ENCODE results near the gene IGFBP6.
"Not testable (repeated sequence)": the region's sequence is repeated elsewhere in the genome, so short reads cannot be mapped to it uniquely, and the experiment has no call there.

Gene IGFBP6

GRCh38 chr12:53094394-53094787, 3.1 kb upstream of the IGFBP6 start:
- H3K9me3 Mint-ChIP-seq, result no peaks in the 10 kb centered on the region
- intact Hi-C loops (cut with micrococcal nuclease), result no loop called here
- H3K4me1 Mint-ChIP-seq (ENCODE audit: low read depth), result peaks cover 55% of the 10 kb centered on the region
- H3K27me3 Mint-ChIP-seq, result peaks cover 27% of the 10 kb centered on the region
- H3K27ac Mint-ChIP-seq, result peak overlapping the region; percentile 90
- no peaks in the 10 kb centered on the region for H3K36me3 Mint-ChIP-seq (ENCODE audit: low read depth)
- no peak overlapping the region for H3K4me3 Mint-ChIP-seq

- H3K36me3 Mint-ChIP-seq (ENCODE audit: low read depth); H3K9me3 Mint-ChIP-seq; intact Hi-C loops (cut with micrococcal nuclease); H3K4me3 Mint-ChIP-seq: not testable (repeated sequence)
- Mint-ChIP-seq H3K4me1 (ENCODE audit: low read depth) (peaks cover 55% of the 10 kb centered on the region), H3K27me3 (peaks cover 28% of the 10 kb centered on the region), H3K27ac (peak overlapping the region; percentile 90)
Measured at GRCh38 chr12:53094796-53095595, 2.5 kb upstream of the IGFBP6 start.

- H3K27ac Mint-ChIP-seq; intact Hi-C loops (cut with micrococcal nuclease): not testable (repeated sequence)
Measured at GRCh38 chr12:53095596-53095895, 1.9 kb upstream of the IGFBP6 start.

GRCh38 chr12:53096089-53096741, 1.3 kb upstream of the IGFBP6 start:
- Mint-ChIP-seq H3K4me1 (ENCODE audit: low read depth) (peaks cover 57% of the 10 kb centered on the region), H3K4me3 (no peak overlapping the region), H3K27ac (no peak overlapping the region), H3K9me3 (no peaks in the 10 kb centered on the region), H3K27me3 (peaks cover 28% of the 10 kb centered on the region), H3K36me3 (ENCODE audit: low read depth) (no peaks in the 10 kb centered on the region)
- intact Hi-C loops (cut with micrococcal nuclease), result no loop called here

More at GRCh38 chr12:53095596-53095895, 1.9 kb upstream of the IGFBP6 start:
- H3K27me3 Mint-ChIP-seq, result peaks cover 28% of the 10 kb centered on the region
- H3K9me3 Mint-ChIP-seq; H3K36me3 Mint-ChIP-seq (ENCODE audit: low read depth); H3K4me3 Mint-ChIP-seq: not testable (repeated sequence)
- peaks cover 55% of the 10 kb centered on the region for H3K4me1 Mint-ChIP-seq (ENCODE audit: low read depth)

GRCh38 chr12:53096759-53097158, 708 bp upstream of the IGFBP6 start:
- no peaks in the 10 kb centered on the region for H3K9me3 Mint-ChIP-seq
- no peaks in the 10 kb centered on the region for H3K36me3 Mint-ChIP-seq (ENCODE audit: low read depth)
- peak overlapping the region; percentile 73 for H3K4me3 Mint-ChIP-seq
- H3K4me1 Mint-ChIP-seq (ENCODE audit: low read depth), result peaks cover 61% of the 10 kb centered on the region
- H3K27me3 Mint-ChIP-seq, result peaks cover 28% of the 10 kb centered on the region
- H3K27ac Mint-ChIP-seq, result peak overlapping the region; percentile 29
- intact Hi-C loops (cut with micrococcal nuclease), result no loop called here

GRCh38 chr12:53097207-53097563, 282 bp upstream of the IGFBP6 start:
- intact Hi-C loops (cut with micrococcal nuclease), result no loop called here
- Mint-ChIP-seq H3K4me1 (ENCODE audit: low read depth) (peaks cover 66% of the 10 kb centered on the region), H3K36me3 (ENCODE audit: low read depth) (no peaks in the 10 kb centered on the region), H3K4me3 (peak overlapping the region; percentile 73), H3K9me3 (no peaks in the 10 kb centered on the region), H3K27ac (peak overlapping the region; percentile 29), H3K27me3 (peaks cover 28% of the 10 kb centered on the region)

- peaks cover 71% of the 10 kb centered on the region for H3K4me1 Mint-ChIP-seq (ENCODE audit: low read depth)
Measured at GRCh38 chr12:53098354-53098981, 1.0 kb downstream of the IGFBP6 start.

GRCh38 chr12:53099071-53099882, 1.8 kb downstream of the IGFBP6 start:
- no peak overlapping the region for H3K4me3 Mint-ChIP-seq
- H3K27me3 Mint-ChIP-seq, result peaks cover 28% of the 10 kb centered on the region
- peaks cover 71% of the 10 kb centered on the region for H3K4me1 Mint-ChIP-seq (ENCODE audit: low read depth)
- no peaks in the 10 kb centered on the region for H3K9me3 Mint-ChIP-seq
- H3K27ac Mint-ChIP-seq, result peak overlapping the region; percentile 29
- no peaks in the 10 kb centered on the region for H3K36me3 Mint-ChIP-seq (ENCODE audit: low read depth)
- intact Hi-C loops (cut with micrococcal nuclease), result loop anchor here (1.0 kb wide), 1 partner anchor 33 kb away; no protein-coding TSS in a partner anchor

More at GRCh38 chr12:53098354-53098981, 1.0 kb downstream of the IGFBP6 start:
- intact Hi-C loops (cut with micrococcal nuclease), result no loop called here
- Mint-ChIP-seq H3K27me3 (peaks cover 28% of the 10 kb centered on the region), H3K27ac (peak overlapping the region; percentile 29), H3K36me3 (ENCODE audit: low read depth) (no peaks in the 10 kb centered on the region), H3K4me3 (peak overlapping the region; percentile 73), H3K9me3 (no peaks in the 10 kb centered on the region)

- H3K27me3 Mint-ChIP-seq, result peaks cover 28% of the 10 kb centered on the region
- peak overlapping the region; percentile 82 for H3K27ac Mint-ChIP-seq
- intact Hi-C loops (cut with micrococcal nuclease), result no loop called here
- peaks cover 72% of the 10 kb centered on the region for H3K4me1 Mint-ChIP-seq (ENCODE audit: low read depth)
- H3K9me3 Mint-ChIP-seq, result no peaks in the 10 kb centered on the region
- no peak overlapping the region for H3K4me3 Mint-ChIP-seq
- H3K36me3 Mint-ChIP-seq (ENCODE audit: low read depth), result no peaks in the 10 kb centered on the region
Measured at GRCh38 chr12:53100466-53101151, 3.1 kb downstream of the IGFBP6 start.

- peaks cover 66% of the 10 kb centered on the region for H3K4me1 Mint-ChIP-seq (ENCODE audit: low read depth)
- peaks cover 28% of the 10 kb centered on the region for H3K27me3 Mint-ChIP-seq
- intact Hi-C loops (cut with micrococcal nuclease), result no loop called here
- H3K36me3 Mint-ChIP-seq (ENCODE audit: low read depth), result no peaks in the 10 kb centered on the region
- peak overlapping the region; percentile 82 for H3K27ac Mint-ChIP-seq
- no peaks in the 10 kb centered on the region for H3K9me3 Mint-ChIP-seq
- no peak overlapping the region for H3K4me3 Mint-ChIP-seq
Measured at GRCh38 chr12:53101266-53101665, 3.8 kb downstream of the IGFBP6 start.

GRCh38 chr12:53101931-53102781, 4.7 kb downstream of the IGFBP6 start:
- peaks cover 21% of the 10 kb centered on the region for H3K27me3 Mint-ChIP-seq
- H3K4me1 Mint-ChIP-seq (ENCODE audit: low read depth), result peaks cover 57% of the 10 kb centered on the region
- H3K4me3 Mint-ChIP-seq, result no peak overlapping the region
- intact Hi-C loops (cut with micrococcal nuclease), result no loop called here
- H3K27ac Mint-ChIP-seq, result peak overlapping the region; percentile 82
- H3K9me3 Mint-ChIP-seq, result no peaks in the 10 kb centered on the region
- no peaks in the 10 kb centered on the region for H3K36me3 Mint-ChIP-seq (ENCODE audit: low read depth)

GRCh38 chr12:53102883-53103807, 5.7 kb downstream of the IGFBP6 start, which contains the start of gene SOAT2:
Gene SOAT2, plus strand, starts transcription at chr12:53103486. Its CDS starts 92 bp downstream, at chr12:53103578.
- Mint-ChIP-seq H3K27me3 (peaks cover 13% of the 10 kb centered on the region), H3K4me3 (no peak within 1 kb of the TSS), H3K9me3 (no peaks in the 10 kb centered on the region), H3K27ac (peak within 1 kb of the TSS; percentile 82), H3K4me1 (ENCODE audit: low read depth) (peaks cover 49% of the 10 kb centered on the region), H3K36me3 (ENCODE audit: low read depth) (no peaks in the 10 kb centered on the region)
- intact Hi-C loops (cut with micrococcal nuclease), result no loop called here

Data from dendritic cell treated with granulocyte-macrophage colony-stimulating factor and Interleukin-4, amounts not matched to agents 40 ng/mL and 50 ng/mL, for 4 days (primary cell).